Stimulated activated CD4-positive, alpha-beta T cell treated with anti-CD3 and anti-CD28 coated beads, Interleukin-2, amount 100 ng/mL, for 48 hours (primary cell): Measurements from ENCODE around the gene COLQ.
"Not testable (repeated sequence)": the region's sequence is repeated elsewhere in the genome, so short reads cannot be mapped to it uniquely, and the experiment has no call there.

Experiments
- DNase-seq, 2 donors: peaks; one replicate each; pipeline ENCODE4 v3.0.0-alpha.2; 2020

COLQ gene

DNA sequence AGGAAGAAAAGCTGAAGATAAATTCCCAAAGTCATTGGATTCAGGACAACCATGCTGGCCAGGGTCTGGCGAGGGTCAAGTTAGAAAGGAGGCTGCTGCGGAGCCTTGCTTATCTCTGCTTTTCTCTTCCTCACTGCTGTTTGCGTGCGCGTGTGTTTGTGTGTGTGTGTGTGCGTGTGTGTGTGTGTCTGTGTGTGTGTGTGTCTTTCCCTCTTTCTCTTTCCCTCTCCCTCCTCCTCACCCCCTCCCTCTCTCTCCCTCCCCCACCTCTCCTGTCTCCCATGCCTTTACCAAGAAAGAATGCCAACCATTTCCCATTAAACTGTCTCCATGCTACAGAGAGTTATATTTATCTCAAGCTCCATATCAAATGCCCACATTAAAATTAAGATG, at the start of gene COLQ:
Gene COLQ (minus strand): TSS at position 134 of the 393 bp plus-strand sequence. CDS start 81 bp downstream, at position 53.
- no peak for DNase-seq

DNA sequence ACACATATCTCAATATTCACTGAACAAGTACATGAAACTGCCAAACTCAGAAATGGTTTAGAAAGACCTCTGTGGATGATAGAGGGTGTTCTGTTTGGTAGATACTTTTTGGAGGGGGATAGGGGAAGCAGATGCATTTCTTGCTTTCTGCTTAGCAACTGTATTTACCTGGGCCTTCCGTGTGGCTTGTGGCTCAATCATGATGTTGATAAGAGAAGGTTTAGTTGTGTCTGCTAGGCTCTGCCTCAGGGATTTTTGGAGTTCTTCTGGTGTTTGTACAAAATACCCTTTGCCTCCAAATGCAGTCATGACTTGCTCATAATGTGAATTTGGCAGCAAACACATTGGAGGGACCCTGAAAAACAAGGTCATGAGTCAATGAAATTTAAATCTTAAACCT, 41.7 kb upstream of the COLQ start:
- no peak for DNase-seq

DNA sequence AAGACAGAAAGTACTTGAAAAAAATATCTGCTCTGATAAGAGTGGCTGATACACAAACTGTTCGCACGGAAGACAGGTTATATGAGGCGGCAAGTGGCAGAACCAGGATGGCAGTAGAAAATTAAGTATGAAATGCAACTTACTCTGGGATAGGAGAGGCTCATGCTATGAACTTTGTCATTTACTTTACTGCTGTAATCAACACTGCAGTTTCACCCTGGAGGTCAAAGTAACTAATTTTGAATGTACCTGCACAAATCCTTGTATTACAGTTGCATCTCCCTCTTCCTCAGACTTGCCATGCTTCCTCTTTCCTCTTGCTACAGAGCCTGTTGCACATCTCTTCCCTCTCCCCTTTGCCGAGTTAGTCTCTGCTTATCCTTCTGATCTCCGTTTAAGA, 41.1 kb upstream of the COLQ start:
- DNase-seq: no peak

DNA sequence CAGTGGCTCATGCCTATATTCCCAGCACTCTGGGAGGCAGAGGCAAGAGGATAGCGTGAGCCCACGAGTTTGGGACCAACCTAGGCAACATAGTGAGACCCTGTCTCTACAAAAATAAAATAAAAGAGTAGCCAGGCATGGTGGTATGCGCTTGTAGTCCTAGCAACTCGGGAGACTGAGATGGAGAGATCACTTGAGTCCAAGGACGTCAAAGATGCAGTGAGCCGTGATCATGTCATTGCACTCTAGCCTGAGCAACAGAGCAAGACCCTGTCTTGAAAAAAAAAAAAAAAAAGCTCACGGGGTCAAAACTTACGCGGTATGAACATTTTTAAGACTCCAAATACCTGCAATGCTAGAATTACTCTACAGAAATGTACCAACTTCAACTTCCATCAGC, 37.1 kb upstream of the COLQ start:
- no peak for DNase-seq

GRCh38 chr3:15557511-15557946, 36.0 kb upstream of the COLQ start:
- DNase-seq: peak; percentile 43 to 49

- DNase-seq: no peak
Observed at GRCh38 chr3:15556512-15556911, 35.0 kb upstream of the COLQ start.

GRCh38 chr3:15553749-15554148, 32.2 kb upstream of the COLQ start:
- no peak for DNase-seq

GRCh38 chr3:15551902-15552301, 30.4 kb upstream of the COLQ start:
- no peak for DNase-seq

GRCh38 chr3:15549846-15550245, 28.3 kb upstream of the COLQ start:
- DNase-seq: no peak

GRCh38 chr3:15542614-15543013, 21.1 kb upstream of the COLQ start:
- DNase-seq: no peak

DNA sequence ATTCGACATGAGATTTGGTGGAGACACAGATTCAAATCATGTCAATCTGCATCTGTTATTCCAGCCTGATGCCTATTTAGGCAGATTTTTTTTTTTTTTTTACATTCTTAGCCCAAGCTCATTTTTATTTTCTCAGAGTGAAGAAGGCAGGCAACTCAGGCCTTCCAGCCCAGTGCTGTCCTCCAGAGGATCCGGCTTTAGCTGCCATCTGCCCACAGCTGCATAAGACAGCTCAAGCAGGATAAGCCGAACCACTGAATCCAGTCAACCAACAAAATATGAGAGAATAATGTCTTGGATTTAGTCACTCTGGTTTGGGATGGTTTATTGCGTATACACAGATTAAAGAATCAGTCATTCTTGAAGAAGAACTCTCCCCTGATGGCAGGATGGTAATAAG, 19.9 kb upstream of the COLQ start:
- no peak for DNase-seq

GRCh38 chr3:15539066-15539465, 17.6 kb upstream of the COLQ start:
- no peak for DNase-seq

DNA sequence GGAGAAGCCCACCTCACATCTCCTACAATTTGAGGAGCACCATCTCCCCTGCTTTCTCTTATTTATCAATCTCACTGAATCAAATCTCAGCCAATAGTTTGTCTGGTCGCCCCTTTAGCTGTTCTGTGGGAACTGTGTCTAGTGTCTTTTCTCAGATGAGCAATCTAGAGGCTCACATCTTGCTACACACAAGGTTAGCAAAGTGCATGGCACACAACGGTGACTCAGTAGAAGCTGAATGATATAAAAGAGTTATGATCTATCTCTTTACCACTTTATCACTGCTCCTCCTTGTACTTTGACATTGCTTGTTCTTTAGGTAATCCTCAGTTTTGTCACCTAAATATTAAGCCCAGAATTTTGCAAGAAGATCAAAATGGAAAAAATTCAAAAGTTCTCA, 16.8 kb upstream of the COLQ start:
- no peak for DNase-seq

DNA sequence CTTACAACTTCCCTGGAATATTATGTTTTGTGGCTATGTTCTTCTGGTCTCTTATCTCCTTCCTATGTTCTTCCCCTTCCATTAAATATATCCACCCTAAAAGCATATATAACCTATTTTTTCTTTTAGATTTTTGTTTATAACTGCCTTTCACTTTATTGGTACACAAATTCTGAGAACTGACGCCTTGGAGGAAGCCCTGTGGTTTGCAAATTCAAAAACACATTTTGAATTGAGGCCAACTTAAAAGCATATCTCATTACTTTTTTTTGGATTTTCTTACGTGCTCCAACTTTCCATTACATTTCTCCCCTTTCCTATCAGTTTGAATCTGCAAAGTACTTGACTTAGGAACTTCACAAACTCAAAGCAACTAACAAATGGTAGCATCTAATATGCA, 15.3 kb upstream of the COLQ start:
- DNase-seq: no peak

DNA sequence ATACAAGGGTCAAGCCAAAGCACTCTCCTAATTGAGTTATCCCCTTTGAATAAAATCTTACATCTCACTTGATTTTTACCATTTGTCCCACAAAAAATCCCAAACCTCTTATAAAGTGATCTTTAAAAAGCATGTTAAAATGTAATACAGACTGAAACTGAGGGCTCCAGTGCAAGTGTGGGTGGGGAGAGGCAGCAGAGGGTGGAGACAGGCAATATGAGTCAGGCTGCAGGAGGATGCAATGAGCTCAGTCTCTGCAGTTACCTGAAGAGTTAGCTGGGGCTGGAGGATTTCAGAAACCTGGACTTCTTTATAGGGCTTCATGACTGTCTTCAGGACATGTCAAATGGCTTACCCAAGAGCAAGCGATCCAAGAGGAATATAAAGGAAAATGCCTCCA, 14.2 kb upstream of the COLQ start:
- DNase-seq: peak; percentile 31 to 35

DNA sequence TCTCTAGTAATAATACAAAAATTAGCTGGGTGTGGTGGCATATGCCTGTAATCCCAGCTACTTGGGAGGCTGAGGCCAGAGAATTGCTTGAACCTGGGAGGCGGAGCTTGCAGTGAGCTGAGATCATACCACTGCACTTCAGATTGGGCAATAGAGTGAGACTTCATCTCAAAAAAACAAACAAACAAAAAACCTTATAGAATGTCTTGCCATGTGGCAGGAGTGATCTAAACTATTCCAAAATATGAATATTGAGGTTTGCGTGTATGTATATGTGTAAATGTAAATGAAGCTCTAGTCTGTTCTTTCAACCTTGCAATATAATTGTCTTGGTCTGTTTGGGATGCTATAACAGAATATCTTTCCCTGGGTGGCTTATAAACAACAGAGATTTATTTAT, 11.1 kb upstream of the COLQ start:
- not testable (repeated sequence) for DNase-seq

DNA sequence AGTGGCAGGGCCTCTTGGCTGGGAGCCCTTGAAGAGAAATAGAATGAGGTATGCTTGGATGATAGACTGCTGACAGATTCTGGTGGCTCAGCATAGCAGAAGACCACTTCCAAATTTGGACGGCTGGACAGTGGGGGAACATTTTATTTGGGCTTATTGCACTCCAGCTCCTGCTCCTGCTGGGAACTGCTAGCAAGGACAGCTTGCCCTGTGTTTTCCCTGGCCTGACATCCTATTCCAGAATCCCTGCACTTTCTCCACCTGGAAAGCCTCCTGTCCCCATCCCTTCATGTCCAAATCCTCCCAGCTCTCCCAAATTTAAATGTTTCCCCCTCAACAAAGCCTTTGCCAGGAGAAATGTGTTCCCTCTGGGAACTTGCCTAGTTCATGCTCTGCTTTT, 9.8 kb upstream of the COLQ start:
- no peak for DNase-seq

DNA sequence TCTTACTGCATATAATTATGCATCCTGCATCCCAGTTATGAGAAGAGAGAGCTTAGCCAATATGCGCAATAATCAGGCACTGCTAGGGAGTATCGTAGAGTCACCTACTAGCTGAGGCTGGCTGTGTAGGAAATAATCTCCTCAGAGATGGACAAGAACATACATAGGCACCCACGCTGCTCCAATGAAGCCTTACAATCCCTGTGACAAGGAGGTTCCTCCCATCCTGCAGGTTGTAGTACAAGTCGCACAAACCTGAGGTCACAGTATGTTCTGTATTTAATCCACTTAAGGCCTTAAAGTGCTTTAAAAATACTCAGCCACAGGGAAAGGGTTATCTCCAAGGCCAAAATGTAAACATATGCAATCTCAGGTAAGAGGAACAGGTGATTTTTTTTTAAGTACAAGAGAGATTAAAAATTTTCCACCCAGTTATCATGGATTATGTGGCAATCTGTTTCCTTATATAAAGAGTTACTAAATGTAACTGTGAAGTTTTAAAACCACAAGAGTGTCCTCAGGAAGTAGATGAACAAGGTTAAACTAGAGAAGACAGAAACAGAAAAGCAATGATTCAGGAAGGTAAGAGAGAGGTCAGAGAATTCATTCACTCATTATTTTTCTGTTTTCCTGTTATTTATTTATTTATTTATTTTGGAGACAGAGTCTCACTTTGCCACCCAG, 7.5 kb upstream of the COLQ start:
- no peak for DNase-seq

DNA sequence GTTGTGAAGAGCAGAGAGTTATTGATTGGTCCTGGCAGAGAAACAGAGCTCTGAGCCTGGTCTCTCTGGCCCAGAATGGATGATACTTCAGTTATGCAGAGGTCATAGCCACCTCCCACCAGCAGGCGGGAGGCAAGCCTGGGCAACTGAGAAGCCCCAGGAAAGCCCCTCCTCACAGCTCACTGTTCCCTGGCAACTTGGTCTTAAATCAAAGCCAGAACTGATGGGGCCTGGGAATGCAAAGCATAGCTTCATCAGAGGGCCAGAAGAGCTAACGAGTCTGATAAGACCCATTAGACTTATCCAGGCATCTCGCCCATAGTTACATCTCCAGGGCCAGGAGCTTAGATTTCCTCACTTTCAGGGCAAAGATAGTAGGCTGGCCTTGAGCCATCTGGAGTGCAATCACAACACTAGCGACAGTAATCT, 5.5 kb upstream of the COLQ start:
- DNase-seq: no peak

GRCh38 chr3:15525790-15526189, 4.3 kb upstream of the COLQ start:
- DNase-seq: no peak

GRCh38 chr3:15523660-15524417, 2.3 kb upstream of the COLQ start:
- no peak for DNase-seq

- no peak for DNase-seq
Observed at GRCh38 chr3:15522016-15522415, 510 bp upstream of the COLQ start.

DNA sequence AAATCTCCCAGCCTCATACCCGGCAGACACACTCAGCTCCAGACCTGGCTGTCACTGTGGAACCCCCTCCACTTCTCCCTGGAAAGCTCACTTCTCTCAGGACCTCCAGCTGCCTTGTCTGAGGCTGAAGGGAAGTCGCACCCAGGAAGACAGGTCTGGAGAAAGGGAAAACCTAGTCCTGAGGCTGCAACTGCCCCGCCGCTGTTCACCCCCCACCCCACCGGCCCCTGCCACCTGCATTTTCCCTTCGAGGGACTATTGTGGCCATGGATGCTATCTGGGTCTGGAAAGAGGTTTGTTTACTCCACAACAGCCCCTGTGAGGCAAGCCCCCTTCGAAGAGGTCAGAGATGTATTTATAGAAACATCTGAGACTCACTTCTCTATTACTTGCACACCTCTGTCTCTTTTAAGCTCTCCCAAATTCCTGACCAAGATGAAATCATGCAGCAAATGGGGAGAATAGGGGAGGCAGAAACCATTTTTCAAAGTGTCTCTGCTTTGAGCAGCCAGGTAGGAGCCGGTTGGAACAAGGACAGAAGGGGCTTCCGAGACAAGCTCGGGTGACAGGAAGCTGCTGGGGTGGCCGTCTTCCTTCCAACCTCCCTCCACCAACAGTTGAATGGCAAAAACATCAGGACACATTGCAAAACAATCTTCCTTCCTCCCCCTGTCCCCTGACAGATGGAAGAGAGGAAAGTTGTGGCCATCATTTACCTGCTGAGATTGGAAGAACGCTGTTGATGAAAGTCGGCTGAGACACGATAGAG, 518 bp downstream of the COLQ start:
- DNase-seq: no peak

GRCh38 chr3:15520185-15520584, 1.3 kb downstream of the COLQ start:
- DNase-seq: no peak
